Gastrocnemius medialis (tissue), 4 donors: Measurements from ENCODE around the gene RBBP8.

Experiments used
- POLR2A ChIP-seq, 2 donors: fragments of 450-650 bp; IDR thresholded peaks; one replicate each; pipeline ENCODE4 v1.6.1; 2017; ENCODE audit warnings: antibody characterized with exemption in 2 of 2, mild to moderate bottlenecking in 2 of 2, moderate library complexity in 2 of 2
- TF ChIP-seq, protein P1 (sequence below), 5 experiments: fragments of 450-650 bp in 3 of 5; fragments of 200-600 bp in 2 of 5; sonication (generic) in 2 of 5; IDR thresholded peaks in 4 of 5; conservative IDR thresholded peaks in 1 of 5; 1 replicate in 4 of 5; 2 replicates in 1 of 5; pipeline ENCODE4 v1.5.1; 2016 to 2019; ENCODE audit warnings: antibody characterized with exemption in 5 of 5, mild to moderate bottlenecking in 3 of 5, moderate library complexity in 3 of 5

DNA sequence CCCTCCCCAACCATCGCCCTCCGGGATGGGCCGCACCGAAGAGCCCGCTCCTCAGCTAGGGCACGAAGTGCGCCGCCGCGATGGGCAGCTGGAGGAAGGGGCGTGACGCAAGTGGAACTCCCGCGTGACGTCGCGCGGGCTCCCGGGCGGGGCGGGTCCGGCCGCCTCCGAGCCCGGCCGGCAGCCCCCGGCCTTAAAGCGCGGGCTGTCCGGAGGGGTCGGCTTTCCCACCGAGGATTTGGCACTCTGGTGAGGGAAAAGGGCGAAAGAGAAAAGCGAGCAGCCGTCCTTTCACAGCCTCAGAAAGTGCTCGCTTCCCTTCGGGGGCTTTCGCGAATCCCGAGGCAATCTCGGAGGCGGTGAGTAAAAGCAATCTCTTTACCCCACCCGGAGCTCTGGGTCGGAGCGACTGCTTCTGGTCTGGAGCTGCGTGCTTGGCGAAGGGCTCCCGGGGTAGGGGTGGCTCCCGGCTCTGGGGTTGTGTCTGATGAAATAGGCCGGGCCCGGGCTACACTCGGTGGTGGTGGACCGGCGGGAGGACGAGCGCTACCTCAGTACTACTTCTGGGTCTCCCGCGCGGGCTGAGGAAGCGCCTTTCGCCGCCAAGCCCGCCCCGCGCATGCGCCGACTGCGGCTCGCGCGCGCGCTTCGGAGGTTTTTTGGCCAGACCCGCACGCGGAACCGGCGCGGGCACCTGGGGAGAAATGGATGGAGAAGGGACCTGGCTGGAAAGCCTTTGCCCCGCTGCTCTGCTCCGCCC, at the start of gene RBBP8:
- peak; percentile 54 to 72 for TF ChIP-seq POLR2A (IDR thresholded peaks at IDR 0.05)
- TF ChIP-seq, protein P1, sequence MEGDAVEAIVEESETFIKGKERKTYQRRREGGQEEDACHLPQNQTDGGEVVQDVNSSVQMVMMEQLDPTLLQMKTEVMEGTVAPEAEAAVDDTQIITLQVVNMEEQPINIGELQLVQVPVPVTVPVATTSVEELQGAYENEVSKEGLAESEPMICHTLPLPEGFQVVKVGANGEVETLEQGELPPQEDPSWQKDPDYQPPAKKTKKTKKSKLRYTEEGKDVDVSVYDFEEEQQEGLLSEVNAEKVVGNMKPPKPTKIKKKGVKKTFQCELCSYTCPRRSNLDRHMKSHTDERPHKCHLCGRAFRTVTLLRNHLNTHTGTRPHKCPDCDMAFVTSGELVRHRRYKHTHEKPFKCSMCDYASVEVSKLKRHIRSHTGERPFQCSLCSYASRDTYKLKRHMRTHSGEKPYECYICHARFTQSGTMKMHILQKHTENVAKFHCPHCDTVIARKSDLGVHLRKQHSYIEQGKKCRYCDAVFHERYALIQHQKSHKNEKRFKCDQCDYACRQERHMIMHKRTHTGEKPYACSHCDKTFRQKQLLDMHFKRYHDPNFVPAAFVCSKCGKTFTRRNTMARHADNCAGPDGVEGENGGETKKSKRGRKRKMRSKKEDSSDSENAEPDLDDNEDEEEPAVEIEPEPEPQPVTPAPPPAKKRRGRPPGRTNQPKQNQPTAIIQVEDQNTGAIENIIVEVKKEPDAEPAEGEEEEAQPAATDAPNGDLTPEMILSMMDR (IDR thresholded peaks at IDR 0.05 in 4 of 5, conservative IDR thresholded peaks at IDR 0.05 in 1 of 5), result no peak
